ENCODE results near the gene CLPTM1L. TPM values are rescaled to one million over a fixed set of nuclear protein-coding genes. Genes with fewer than 3 reads are reported as not detected.

CLPTM1L gene
- 100 to 1,000 TPM; 112 TPM for total RNA-seq

DNA sequence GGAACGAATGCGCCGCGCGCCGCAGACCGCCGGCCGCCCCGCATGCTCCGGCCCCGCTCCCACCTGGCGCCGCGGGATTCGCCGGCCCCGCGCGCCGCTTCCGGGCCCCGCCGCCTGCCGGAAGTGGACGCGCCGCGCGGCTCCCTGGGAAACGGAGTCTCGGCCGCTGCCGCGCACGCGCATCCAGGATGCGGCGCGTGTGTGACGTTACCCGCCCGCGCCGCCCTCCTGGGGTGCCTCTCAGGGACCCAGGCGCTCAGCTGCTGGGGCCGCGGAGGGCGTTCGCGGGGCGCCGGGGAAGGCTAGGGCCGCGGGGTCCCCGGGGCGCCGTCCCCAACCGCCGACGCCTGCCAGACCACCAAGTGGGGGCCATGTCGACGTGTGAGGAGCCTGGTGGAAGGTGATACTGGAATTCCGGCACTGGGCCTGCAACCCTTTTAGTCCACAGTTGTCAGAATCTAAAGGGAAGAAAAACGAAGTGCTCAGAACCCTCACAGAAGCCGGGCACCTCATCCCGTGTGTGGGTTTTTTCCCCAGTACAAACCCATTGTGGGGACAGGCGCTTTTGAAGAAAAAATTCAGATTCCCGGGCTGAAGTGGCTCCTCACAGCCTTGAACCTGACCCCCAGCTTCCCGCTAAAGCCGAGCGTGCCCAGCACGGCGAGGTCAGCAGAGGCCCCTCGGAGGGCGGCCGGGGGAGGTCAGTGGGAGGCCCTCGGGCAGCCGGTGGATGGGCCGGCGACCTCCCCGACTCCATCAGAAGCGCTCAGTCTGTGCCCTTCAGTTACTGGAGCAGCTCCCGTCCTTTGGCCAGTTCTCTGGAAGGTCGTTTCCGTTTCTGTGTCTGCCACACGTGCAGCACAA, at the start of gene CLPTM1L:
Gene CLPTM1L, minus strand, starts transcription at position 125 of the 864 bp plus-strand sequence. CDS start 258 bp downstream, outside the sequence.
- CTCF ChIA-PET: no interaction called here

GRCh38 chr5:1393571-1394501, 48.9 kb upstream of the CLPTM1L start:
- POLR2A ChIA-PET: no interaction called here
- CTCF ChIA-PET: interaction anchor here (1.2 kb wide), 1 partner anchor 14 kb away, joined by 3 read pairs; no protein-coding TSS in a partner anchor

More for the DNA sequence above, at the start of gene CLPTM1L:
- POLR2A ChIA-PET: interaction anchor here (0.6 to 1.7 kb wide), 2 partner anchors 41 to 203 kb away, joined by 6 to 7 read pairs; no protein-coding TSS in a partner anchor

- POLR2A ChIA-PET: no interaction called here
These were observed 48.1 kb upstream of the CLPTM1L start for GRCh38 chr5:1392801-1393565.

GRCh38 chr5:1392261-1392660, 47.4 kb upstream of the CLPTM1L start:
- CTCF ChIA-PET: no interaction called here
- POLR2A ChIA-PET: no interaction called here

More at GRCh38 chr5:1392801-1393565, 48.1 kb upstream of the CLPTM1L start:
- CTCF ChIA-PET: interaction anchor here (1.2 kb wide), 1 partner anchor 13 kb away, joined by 3 read pairs; no protein-coding TSS in a partner anchor

DNA sequence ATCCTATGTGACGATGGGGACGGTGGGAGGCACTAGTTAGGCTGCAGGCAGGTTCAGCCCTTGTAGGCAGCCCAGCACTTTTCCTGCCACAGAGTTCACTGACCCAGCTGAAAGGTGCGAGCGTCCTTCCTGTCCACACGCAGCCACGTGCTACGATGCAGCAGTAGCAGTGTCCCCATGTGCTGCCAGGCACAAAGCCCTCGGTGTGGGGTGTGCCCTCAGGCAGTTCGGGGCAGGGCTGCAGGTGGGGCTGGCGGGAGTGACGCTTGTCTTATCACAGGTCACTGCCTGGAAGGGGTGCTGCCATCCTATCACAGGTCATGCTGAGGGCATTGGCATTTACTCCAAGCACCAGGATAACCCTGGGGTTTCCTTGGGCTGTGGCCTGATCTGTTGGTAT, 46.8 kb upstream of the CLPTM1L start:
- POLR2A ChIA-PET: no interaction called here
- CTCF ChIA-PET: no interaction called here

GRCh38 chr5:1390861-1391600, 46.1 kb upstream of the CLPTM1L start:
- CTCF ChIA-PET: no interaction called here
- POLR2A ChIA-PET: no interaction called here

GRCh38 chr5:1390333-1390732, 45.4 kb upstream of the CLPTM1L start:
- ChIA-PET POLR2A (no interaction called here), CTCF (no interaction called here)

DNA sequence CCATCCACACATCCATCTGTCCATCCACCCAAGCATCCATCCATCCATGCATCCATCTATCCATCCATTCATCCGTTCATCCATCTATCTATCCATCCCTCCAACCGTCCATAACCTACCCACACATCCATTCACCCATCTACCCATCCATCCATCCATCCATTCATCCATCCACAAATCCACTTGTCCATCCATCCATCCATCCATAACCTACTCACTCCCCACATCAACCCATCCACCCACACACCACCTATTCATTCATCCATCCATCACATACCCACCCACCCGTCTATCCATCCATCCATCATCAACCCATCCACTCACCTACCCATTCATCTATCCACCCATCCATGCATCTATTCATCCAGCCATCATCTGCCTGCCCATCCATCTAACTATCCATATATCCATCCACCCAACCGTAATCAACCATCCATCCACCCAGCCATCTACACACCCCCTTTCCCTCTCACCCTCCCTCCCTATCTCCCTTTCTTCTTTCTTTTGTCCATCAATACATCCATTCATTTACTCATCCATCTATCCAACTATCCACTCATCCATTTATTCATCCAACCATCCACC, 43.6 kb upstream of the CLPTM1L start:
- ChIA-PET CTCF (no interaction called here), POLR2A (no interaction called here)

DNA sequence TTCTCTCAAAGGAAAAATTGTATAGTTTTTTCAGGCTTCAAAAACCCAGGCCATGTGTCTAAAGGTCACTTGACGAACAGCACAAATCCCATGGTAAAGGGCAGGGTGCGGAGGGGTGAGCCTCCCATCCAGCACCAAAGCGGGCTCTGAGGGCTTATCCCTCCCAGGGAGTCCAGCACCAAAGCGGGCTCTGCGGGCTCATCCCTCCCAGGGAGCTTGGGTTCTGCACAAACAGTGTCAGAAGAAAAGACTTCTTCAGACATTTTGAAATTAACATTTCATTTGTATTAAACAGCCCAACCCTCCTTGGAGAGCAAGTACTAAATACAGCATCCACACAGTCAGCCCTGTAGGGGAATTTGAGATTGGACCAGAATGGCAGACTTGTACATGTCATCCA, 43.0 kb upstream of the CLPTM1L start:
- CTCF ChIA-PET: no interaction called here
- POLR2A ChIA-PET: no interaction called here

- ChIA-PET CTCF (interaction anchor here (0.6 kb wide), 1 partner anchor 1088 kb away, joined by 3 read pairs; no protein-coding TSS in a partner anchor), POLR2A (interaction anchor here (2.3 kb wide), 1 partner anchor 43 kb away, joined by 7 read pairs; the partner anchor contains the start of gene CLPTM1L)
These were observed 42.3 kb upstream of the CLPTM1L start for GRCh38 chr5:1387059-1387755.

- POLR2A ChIA-PET: interaction anchor here (2.3 kb wide), 1 partner anchor 42 kb away, joined by 7 read pairs; the partner anchor contains the start of gene CLPTM1L
- CTCF ChIA-PET: interaction anchor here (1.2 kb wide), 1 partner anchor 22 kb away, joined by 3 read pairs; no protein-coding TSS in a partner anchor
These were observed 41.4 kb upstream of the CLPTM1L start for GRCh38 chr5:1386274-1386717.

- ChIA-PET CTCF (interaction anchor here (1.2 kb wide), 1 partner anchor 22 kb away, joined by 3 read pairs; no protein-coding TSS in a partner anchor), POLR2A (interaction anchor here (2.3 kb wide), 1 partner anchor 41 kb away, joined by 7 read pairs; the partner anchor contains the start of gene CLPTM1L)
These were observed 40.7 kb upstream of the CLPTM1L start for GRCh38 chr5:1385395-1386273.

DNA sequence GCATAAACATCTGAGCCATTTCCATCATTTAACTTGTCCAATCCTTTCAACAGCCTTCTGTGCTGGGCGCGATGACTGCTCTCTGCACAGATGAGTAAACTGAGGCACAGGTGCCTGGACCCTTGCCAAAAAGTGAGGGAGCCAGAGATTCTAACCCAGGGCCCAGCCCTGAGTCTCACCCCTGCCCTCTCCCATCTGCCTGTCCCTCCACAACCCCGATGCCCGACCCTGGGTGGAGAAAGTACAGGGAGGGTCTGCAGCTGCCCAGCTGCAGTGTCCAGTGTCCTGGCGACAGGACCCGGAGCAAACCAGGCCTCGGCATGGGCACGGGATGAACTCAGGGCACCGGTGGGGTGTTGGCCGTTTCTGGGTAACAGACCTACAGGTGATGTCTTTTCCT, 39.6 kb upstream of the CLPTM1L start:
- ChIA-PET CTCF (no interaction called here), POLR2A (no interaction called here)

- POLR2A ChIA-PET: interaction anchor here (0.5 kb wide), 1 partner anchor 250 kb away, joined by 3 read pairs; no protein-coding TSS in a partner anchor
- CTCF ChIA-PET: no interaction called here
These were observed 39.0 kb upstream of the CLPTM1L start for GRCh38 chr5:1383886-1384401.

DNA sequence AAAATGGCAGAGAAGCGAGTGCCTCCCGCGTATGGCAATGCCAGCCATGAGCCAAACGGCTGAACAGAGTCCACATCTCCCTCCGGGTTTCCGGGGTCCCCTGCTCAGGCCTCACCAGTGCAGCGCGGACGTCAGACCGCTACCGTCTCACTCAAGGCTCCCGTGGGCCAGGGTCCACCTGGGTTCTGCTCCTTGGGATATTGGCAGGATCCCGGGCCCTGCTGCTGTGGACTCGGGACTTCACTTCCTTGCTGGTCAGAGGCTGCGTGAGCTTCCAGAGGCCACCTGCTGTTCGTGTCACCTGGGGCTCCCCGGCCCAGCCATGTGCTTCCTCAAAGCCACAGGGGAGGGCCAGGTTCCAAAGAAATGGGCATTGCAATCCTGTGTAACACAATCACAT, 38.4 kb upstream of the CLPTM1L start:
- CTCF ChIA-PET: no interaction called here
- POLR2A ChIA-PET: no interaction called here

DNA sequence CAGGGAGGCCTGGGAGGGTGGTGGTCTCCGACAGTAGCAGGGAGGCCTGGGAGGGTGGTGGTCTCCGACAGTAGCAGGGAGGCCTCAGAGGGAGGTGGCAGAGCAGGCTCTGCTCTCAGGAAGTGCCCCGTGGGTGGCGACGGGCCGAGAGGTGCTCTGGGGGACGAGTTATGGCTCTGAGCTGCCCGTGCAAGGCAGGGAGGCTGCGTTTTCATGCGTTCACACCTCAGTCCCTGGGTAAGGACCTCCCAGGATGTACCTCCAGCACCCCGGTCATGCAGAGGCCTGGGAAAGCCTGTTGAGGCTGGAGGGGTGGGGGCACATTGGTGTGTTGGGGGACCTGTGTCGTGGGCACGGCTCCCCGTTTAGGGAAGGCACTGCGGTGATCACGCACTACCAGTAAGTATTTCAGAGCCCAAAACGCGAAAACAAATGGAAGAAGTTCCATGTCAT, 37.4 kb upstream of the CLPTM1L start:
- POLR2A ChIA-PET: no interaction called here
- CTCF ChIA-PET: interaction anchor here (0.5 to 0.6 kb wide), 2 partner anchors 267 to 362 kb away, joined by 3 to 4 read pairs; no protein-coding TSS in a partner anchor
